Measurements from ENCODE around the gene FDX2.

- TF ChIP-seq CTCF (IDR thresholded peaks at IDR 0.05; ENCODE audit: poor library complexity, severe bottlenecking) (no peak), REST (IDR thresholded peaks at IDR 0.05; ENCODE audit: borderline replicate concordance) (no peak), EZH2 (IDR thresholded peaks at IDR 0.05; ENCODE audit: borderline replicate concordance, insufficient read depth, low read length, poor library complexity, severe bottlenecking) (no peak), RAD21 (conservative IDR thresholded peaks at IDR 0.05) (no peak), POLR2AphosphoS5 (IDR thresholded peaks at IDR 0.05) (no peak), EP300 (conservative IDR thresholded peaks at IDR 0.05; ENCODE audit: poor library complexity, severe bottlenecking) (no peak), SMC3 (conservative IDR thresholded peaks at IDR 0.05; ENCODE audit: poor library complexity) (no peak)
Measured at GRCh38 chr19:10321874-10322835, 6.3 kb upstream of the FDX2 start.

All from neural cell (in vitro differentiated cells).